C4-2B (cell line): ENCODE data around the gene M1AP.

Experiments
- ZFX ChIP-seq: fragments of 450-650 bp; IDR thresholded peaks from 2 replicates; pipeline ENCODE4 v1.6.1; 2017
- TF ChIP-seq, protein P1 (sequence below): fragments of 450-650 bp; conservative IDR thresholded peaks from 2 replicates; pipeline ENCODE4 v1.5.1; 2017; ENCODE audit warnings: mild to moderate bottlenecking

DNA sequence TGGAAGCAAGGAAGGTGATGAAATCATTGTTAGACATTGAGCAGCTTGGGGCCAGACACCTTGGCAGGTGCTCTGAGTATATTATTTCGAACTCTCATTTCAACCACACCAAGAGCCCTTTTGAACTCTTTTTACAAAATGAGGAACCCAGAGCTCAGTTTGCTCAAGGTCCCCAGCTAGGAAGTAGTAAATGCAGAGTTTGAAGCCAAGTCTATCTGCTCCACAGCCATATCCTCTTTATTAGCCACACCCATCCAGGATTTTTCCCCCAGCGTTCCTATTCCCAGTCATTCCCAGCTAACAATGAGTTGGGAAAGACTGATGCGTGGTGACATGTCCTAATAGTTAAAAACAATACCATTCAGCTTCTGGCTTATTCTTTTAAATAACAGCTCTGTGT is 46.2 kb upstream of the M1AP start:
- TF ChIP-seq, protein P1, sequence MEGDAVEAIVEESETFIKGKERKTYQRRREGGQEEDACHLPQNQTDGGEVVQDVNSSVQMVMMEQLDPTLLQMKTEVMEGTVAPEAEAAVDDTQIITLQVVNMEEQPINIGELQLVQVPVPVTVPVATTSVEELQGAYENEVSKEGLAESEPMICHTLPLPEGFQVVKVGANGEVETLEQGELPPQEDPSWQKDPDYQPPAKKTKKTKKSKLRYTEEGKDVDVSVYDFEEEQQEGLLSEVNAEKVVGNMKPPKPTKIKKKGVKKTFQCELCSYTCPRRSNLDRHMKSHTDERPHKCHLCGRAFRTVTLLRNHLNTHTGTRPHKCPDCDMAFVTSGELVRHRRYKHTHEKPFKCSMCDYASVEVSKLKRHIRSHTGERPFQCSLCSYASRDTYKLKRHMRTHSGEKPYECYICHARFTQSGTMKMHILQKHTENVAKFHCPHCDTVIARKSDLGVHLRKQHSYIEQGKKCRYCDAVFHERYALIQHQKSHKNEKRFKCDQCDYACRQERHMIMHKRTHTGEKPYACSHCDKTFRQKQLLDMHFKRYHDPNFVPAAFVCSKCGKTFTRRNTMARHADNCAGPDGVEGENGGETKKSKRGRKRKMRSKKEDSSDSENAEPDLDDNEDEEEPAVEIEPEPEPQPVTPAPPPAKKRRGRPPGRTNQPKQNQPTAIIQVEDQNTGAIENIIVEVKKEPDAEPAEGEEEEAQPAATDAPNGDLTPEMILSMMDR: no peak
- no peak for TF ChIP-seq ZFX
